GM18505 (cell line): ENCODE measurements around the gene CCDC126.
A peak's percentile ranks its signal among the peaks of the same experiment; 100 is the strongest.
"Not testable (repeated sequence)": the region's sequence is repeated elsewhere in the genome, so short reads cannot be mapped to it uniquely, and the experiment has no call there.

Experiments used
- ATAC-seq: cut with Tn5 transposase; IDR thresholded peaks from one replicate; pipeline ENCODE4 v1.9.1; 2021; ENCODE audit not compliant: unreplicated experiment
- POLR2A ChIP-seq: IDR thresholded peaks from 4 replicates; pipeline ENCODE4 v1.6.1; 2011; ENCODE audit warnings: borderline replicate concordance; ENCODE audit not compliant: insufficient read depth, insufficient read length; ENCODE audit errors: extremely low read depth

Gene CCDC126, protein sequence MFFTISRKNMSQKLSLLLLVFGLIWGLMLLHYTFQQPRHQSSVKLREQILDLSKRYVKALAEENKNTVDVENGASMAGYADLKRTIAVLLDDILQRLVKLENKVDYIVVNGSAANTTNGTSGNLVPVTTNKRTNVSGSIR

DNA sequence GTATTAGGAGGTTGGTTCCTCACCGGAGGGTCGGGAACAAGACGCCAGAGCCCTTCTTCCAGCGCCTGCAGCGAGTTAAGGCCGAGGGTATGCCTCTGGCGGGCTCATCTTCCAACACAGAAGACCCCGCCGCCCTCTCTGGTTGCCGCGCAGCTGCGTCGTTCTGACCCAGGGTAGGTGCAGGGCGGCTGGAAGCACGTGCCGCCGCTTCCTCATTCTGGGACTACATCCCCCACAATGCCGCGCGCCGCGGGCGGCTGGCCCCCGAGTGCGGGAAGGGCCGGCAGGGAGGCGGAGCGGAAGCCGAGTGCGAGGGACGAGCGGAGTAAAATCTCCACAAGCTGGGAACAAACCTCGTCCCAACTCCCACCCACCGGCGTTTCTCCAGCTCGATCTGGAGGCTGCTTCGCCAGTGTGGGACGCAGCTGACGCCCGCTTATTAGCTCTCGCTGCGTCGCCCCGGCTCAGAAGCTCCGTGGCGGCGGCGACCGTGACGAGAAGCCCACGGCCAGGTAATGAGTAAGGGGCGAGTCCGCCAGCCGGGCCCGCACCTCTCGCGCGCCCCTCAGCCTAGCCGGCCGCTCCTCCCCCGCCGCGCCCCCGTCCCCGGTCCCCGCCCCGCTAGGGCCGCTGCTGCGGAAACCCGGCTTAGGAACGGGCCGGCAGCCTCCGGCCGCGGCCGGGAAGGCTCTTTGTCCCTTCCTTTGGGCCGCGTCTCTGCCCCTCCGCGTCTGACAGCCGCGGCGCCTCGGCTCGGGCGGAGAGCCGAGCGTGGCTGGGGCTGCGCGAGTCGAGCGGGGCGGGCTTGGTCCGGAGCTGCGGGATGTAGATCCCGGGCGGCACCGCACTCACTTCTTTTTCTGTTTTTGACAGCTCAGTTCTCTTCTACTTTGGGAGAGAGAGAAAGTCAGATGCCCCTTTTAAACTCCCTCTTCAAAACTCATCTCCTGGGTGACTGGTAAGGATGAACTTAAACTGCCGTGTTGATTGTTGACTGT is at the start of gene CCDC126:
CCDC126 (plus strand) TSS at position 289 of the 998 bp plus-strand sequence. CDS start 13,934 bp downstream, outside the sequence.
- TF ChIP-seq POLR2A = peak; percentile 70
- ATAC-seq = peak; percentile 80

DNA sequence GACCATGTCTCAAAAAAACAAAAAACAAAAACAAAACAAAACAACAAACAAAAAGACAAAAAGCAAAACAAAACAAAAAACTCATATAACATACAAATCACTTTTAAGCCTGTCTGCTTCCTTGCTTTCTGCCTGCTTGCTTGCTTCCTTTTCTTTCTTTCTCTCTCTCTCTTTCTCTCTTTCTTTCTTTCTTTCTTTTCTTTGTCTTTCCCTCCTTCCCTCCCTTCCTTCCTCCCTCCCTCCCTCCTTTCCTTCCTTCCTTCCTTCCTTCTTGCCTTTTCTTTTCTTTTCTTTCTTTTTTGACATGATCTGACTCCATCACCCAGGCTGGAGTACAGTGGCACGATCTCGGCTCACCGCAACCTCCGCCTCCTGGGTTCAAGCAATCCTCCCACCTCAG is 49.5 kb upstream of the CCDC126 start:
- TF ChIP-seq POLR2A = no peak
- no peak for ATAC-seq

DNA sequence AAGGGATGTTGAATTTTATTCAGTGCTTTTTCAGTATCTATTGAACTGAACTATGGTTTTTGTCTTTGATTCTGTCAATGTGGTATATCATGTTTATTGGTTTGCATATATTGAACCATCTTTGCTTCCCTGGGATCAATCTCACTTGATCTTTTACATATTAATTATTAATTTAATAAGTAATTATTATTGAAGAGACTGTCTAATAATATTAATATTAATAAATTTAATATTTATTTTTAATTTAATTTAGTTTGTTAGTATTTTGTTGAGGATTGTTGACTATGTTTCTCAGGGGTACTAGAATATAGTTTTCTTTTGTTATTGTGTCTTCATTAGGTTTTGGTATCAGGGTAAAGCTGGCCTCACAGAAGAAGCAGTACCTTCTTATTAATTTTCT is 38.9 kb upstream of the CCDC126 start:
- TF ChIP-seq POLR2A = no peak
- no peak for ATAC-seq

DNA sequence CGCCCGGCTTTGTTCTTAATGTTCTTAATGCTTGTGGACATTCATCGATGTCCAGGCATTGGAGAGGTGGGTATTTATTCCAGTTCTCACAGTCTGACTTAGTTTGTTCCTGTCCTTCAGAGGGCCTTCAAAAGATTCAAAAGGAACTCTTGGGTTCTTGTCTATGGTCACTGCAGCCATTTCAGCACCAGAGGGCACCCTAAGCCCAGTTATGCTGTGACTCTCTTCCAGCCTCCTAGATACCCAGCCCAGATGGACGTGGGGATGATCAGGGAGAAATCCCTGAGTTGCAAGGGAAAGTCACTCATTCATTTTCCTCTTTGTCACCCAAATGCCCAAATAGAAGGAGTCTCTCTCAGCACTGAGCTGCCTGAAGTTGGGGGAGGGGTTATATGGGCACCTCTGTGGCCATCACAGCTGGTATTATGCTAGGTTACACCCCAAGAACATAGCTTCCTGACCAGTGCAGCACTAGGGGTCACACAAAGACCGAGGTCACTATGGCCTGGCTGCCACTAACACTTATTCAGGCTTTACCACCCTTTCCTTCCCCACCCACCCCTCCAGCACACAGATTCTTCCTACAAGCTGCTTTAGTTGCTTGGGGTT is 26.5 kb upstream of the CCDC126 start:
- peak; percentile 66 for ATAC-seq
- TF ChIP-seq POLR2A = no peak

DNA sequence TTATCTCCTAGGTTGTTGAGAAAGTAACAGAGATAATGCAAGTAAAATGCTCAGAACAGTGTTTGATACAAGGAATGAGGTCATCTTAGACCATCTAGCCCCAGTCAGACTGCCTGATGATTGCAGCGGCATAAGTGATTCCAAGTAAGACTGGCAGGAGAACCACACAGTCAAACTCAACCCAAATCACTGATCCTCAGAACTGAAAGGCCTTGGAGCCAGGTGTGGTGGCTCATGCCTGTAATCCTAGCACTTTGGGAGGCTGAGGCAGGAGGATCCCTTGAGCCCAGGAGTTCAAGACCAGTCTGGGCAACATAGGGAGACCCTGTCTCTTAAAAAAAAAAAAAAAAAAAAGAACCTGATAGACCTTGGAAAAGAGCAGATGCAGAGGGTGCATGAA is 15.2 kb upstream of the CCDC126 start:
- not testable (repeated sequence) for ATAC-seq

DNA sequence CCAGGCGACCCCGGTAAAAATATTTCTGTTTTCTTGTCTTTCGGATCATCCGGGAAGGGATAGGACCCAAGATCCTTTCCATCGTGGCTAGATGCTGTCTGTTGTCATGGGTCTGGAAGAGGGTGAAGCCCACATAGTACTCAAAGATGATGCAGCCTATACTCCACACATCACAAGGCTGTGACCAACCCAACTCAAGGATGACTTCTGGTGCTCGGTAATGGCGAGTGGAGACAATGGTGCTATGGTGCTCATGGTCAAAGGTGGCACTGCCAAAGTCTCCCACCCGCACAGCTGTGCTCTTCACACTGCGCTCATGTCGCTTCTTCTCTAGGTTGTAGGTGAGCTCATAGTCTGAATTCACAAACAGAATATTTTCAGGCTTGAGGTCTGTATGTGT is 11.9 kb upstream of the CCDC126 start:
- not testable (repeated sequence) for ATAC-seq

DNA sequence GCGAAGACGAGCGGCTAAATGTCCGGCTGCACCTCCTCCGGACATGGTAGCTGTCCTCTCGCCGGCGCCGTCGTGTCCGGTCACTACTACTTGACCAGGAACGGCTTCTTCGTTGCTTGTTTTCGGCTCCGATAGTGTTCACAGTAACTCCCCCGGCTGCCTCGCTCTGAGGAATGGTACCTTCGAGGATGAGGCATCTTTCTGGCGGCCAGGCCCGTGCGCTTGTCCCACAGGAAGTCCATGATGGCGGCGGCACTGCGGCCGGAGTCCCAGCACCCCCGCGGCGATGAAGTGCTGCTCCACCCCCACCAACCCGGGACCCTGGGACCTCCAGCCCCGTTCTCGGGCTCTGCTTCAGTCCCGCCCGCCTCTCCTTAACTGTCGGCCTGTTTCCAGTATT is 11.0 kb upstream of the CCDC126 start:
- no peak for ATAC-seq
- TF ChIP-seq POLR2A = no peak

DNA sequence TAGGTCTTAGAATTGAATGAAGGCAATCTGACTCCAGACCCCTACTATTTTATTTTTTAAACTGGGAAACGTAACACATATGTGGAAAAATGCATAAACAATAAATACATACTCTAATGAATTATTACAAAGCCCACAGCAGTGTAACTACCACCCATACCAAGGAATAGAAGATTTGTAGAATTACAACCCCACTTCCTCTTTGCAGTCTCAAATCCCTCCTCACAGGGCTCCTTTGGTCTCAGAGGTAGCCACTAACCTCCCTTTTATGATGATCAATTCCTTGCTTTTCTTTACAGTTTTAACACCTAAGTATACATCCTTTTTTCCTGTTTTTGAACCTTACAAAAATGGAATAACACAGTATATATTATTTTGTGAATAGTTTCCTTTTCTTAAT is 6.7 kb upstream of the CCDC126 start:
- ATAC-seq = no peak
- TF ChIP-seq POLR2A = no peak

DNA sequence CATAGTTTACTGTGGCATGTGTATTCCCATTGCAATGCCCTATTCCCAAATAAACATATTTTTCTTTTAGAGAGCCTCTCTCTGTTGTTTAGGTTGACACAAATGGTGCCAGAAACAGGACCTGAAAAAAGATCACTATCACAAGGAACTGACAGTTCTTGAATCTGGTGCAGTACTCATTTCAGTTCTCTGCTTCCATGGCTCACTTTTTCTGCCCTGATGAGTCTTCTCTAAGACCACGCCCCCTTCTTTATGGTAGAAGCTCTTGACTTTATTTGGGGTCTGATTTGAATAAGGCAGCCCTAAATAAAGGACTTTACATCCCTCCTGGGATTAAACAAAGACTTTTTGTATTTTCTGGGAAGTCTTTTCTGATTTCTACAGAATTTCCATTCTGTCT is 3.5 kb upstream of the CCDC126 start:
- no peak for ATAC-seq
- TF ChIP-seq POLR2A = no peak

DNA sequence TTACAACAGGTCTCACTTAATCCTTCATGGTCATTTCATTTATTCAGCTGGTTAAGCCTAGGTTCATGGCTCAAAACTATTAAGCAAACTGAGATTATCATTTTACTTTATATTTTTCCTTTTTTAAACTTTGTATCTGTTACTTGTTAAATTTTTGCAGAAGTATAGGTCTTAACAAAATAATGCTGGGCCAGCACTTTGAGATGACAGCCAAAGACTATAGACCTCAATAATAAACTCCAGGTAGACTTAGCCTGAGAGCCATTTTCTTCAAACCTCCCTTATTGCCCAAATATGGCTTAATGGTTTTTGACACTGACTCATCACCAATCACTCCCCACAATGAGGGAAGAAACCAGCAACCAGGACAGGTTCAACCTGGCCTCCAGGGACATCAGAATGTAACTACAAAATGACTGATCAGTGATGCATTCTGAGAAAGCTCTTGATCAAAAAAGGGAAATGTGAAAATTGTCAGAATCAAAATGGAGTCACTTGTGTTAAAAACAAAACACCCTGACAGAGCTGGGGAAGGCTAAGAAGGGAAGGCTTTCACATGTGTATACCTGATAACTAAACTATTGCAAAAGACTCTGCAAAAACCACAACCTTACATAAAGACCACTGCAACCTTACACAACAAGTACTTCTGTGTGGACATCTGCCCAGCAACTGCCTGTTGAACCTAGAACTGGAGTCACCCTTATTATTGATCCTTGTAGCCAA is 2.1 kb upstream of the CCDC126 start:
- ATAC-seq = peak; percentile 42
- no peak for TF ChIP-seq POLR2A

DNA sequence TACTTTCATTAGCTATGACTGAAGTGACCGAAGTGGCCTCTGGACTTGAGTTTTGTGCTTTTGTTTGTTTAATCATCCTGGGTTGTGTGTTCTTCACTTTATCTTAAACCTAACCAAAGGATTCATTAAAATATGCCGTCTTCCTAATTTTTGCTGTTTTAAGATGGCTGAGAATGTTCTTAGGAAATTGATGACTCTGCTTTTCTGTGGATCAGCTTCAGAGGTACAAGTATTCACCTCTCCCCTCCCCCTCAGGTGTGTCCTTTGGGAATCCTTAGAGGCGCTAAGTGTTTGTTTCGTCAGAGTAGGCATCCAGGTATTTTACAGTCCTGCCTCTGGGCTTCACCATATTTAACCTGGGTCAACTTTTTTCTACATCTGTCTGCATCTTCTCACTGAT is 1.1 kb downstream of the CCDC126 start:
- no peak for TF ChIP-seq POLR2A
- no peak for ATAC-seq

DNA sequence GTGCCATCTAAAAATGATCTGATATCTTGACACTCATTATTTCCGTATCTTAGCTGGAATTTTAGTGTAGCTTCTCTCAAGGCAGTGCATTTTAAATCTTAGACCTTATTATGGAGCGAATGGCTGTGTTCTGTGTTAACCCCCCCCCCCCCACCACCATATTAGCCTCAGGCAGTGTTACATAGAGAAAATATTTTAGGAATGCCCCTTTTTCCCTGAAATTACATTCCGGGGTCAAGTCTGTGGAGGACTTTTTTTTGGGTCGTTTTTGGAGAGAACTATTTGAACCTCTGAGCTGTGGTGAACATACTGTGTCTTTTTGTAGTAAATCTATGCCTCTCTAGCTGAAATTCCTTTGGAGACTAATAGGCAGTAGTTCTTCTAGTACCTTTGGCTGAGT is 3.1 kb downstream of the CCDC126 start:
- no peak for ATAC-seq
- TF ChIP-seq POLR2A = no peak

DNA sequence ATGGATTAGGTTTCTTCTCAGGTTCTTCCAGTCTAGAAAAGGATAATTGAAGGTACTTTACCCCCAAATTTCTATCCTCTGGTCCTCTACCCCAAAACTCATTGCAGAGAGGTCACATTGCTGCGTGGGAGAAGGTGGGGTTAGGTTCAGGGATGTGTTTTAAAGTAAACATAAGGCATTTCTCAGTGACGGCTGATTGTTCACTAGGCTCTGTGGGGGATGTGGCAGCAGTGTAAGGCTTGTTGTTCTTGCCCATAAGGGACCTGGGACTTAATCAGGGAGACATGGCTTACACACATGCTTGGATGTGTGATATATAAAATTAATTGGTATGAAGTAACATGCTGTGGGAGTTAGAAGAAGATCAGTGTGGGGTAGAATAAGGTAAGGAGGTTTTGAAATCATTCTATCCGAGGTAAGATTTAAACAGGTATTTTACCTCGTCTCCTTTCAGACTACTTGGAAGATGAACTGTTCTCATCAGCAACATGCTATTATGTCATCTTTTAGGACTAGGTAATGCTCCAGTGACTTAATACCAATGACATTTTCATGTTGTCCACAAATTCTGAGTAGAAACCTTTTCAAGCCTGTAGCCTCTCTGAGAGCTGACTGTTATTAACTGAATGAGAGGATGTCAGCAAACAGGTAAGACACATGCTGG is 6.6 kb downstream of the CCDC126 start:
- no peak for TF ChIP-seq POLR2A
- ATAC-seq = no peak
